Right hindlimb (tissue), 1 donor: ENCODE data around the gene SPIB.

Experiments
- DNase-seq: peaks from one replicate; pipeline ENCODE4 v3.0.0-alpha.2; 2018

SPIB gene

DNA sequence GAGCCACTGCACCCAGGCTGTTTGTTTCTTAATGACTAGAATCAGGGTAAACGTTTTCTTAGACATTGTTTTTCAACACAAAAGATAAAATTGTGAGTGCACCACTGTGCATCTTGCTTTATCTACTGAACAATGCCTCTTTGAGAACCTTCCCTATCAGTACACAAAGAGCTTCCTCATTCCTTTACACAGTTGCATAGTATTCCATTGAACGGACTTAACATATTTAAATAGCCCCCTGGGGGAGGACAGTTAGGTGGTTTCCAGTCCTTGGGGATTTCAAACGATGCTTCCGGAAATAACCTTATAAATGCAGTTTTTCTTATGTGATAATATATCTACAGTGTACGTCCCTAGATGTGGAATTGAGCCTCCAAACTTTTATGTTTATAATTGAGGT is 26.0 kb upstream of the SPIB start:
- no peak for DNase-seq

DNA sequence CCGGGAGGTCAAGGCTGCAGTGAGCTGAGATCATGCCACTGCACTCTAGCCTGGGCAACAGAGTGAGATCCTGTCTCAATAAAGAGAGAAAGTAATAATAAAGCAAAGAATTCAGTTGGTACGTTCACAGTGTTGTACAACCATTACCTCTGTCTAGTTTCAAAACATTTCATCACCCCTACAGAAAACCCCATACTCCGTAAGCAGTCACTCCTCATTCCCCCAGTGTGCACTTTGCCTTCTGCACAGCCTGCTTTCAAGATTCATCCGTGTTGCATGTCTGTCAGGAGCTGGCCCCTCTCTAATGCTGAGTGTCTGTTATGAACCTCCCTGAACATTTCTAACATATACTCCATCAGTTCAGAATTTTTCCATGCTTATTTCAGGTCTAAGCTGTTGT is 25.1 kb upstream of the SPIB start:
- DNase-seq: no peak

DNA sequence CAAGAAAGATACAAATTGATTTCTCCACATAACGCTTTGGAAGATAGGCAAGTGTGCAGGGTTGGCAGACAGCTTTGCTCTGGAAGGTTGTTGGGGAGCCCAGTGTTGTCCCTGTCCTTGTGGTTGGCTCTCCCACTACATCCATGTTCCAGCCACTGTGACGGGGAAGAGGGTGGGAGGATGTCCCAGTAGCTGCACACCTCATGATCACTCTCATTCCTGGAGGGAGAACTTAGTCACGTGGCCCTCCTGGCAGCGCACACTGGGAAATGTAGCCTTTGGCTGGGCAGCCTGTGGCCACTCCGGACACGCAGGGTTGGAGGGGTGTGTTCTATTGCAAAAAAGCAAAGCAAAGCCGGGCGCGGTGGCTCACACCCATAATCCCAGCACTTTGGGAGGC is 24.7 kb upstream of the SPIB start:
- DNase-seq: no peak

DNA sequence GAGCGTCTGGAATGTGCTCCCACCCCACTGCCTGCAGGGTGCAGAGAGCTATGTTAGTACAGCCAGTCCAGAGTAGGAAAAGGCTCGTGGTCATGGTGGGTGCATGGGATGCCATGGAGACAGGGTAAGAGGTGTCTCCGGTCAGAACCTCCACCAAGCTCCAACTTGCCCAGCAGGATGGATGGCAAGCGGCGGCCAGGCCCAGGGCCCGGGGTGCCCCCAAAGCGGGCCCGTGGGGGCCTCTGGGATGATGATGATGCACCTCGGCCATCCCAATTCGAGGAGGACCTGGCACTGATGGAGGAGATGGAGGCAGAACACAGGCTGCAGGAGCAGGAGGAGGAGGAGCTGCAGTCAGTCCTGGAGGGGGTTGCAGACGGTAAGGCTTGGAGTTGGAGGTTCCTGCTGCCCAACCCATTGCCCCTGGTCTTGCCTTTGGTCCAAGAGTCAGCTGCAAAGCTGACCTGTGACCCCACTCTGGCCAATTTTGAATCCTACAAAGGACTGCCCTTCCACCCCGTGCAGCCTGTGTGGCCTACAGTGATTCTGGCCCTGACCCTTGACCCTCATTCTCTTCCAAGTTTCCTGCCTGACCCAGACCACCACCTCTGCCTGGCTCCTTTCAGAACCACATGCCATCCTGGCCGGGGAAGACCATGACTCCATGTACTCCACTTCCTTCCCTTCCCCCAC is 19.9 kb upstream of the SPIB start:
- DNase-seq: no peak

DNA sequence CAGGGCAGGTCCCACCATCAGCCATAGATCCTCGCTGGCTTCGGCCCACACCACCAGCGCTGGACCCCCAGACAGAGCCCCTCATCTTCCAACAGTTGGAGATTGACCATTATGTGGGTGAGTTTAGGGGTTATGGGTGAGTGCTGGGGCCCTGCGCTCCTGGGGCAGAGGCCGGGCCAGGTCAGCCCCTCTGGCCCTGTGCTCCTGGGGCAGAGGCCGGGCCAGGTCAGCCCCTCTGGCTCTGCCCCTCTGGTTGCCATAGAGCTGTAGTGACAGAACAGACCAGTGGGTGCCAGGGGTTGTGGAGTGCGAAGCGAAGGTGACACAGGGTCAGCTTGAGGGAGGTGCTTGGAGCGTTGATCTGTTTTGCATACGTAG is 19.4 kb upstream of the SPIB start:
- DNase-seq: no peak

DNA sequence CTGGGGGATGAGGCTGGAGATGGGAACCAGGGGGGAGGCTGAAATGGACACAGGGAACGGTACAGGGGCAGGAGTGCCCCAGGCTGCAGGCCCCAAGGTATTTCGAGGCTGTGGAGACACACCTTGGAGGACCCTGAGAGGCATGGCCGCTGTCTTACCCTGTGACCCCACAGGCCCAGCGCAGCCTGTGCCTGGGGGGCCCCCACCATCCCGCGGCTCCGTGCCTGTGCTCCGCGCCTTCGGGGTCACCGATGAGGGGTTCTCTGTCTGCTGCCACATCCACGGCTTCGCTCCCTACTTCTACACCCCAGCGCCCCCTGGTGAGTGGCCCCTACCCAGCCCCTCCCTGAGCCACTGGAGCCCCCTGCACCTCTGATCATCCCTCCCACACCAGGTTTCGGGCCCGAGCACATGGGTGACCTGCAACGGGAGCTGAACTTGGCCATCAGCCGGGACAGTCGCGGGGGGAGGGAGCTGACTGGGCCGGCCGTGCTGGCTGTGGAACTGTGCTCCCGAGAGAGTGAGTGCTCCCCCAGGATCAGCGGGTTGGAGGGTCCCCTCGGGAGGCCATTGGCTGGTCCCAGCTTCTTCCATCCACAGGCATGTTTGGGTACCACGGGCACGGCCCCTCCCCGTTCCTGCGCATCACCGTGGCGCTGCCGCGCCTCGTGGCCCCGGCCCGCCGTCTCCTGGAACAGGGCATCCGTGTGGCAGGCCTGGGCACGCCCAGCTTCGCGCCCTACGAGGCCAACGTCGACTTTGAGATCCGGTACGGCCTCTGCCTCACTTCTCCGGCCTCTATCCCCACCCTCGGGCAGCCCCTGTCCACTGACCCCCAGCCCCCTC is 16.9 kb upstream of the SPIB start:
- DNase-seq: no peak

DNA sequence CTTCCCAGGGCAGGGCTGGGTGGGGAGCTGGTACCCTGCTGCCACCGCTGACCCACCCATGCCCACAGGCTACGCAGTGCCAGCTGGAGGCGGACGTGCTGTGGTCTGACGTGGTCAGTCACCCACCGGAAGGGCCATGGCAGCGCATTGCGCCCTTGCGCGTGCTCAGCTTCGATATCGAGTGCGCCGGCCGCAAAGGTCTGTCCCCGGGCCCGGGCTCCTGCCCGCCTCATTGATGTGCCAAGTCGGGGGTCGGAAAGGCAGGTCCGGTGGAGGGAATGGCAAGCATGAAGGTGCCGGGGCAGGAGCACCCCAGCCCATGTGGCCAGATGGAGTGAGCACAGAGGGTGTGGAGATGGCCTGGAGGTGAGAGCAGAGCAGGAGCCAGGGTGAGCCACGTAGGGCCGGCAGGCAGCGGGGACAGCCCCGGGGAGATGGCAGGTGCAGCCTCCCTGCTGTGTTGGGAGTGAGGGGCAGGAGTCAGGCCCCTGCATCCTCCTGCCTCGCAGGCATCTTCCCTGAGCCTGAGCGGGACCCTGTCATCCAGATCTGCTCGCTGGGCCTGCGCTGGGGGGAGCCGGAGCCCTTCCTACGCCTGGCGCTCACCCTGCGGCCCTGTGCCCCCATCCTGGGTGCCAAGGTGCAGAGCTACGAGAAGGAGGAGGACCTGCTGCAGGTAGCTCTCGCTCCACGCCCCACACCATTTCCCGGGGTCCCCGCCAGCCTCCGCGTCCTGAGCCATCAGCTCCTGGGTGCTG is 16.0 kb upstream of the SPIB start:
- no peak for DNase-seq

DNA sequence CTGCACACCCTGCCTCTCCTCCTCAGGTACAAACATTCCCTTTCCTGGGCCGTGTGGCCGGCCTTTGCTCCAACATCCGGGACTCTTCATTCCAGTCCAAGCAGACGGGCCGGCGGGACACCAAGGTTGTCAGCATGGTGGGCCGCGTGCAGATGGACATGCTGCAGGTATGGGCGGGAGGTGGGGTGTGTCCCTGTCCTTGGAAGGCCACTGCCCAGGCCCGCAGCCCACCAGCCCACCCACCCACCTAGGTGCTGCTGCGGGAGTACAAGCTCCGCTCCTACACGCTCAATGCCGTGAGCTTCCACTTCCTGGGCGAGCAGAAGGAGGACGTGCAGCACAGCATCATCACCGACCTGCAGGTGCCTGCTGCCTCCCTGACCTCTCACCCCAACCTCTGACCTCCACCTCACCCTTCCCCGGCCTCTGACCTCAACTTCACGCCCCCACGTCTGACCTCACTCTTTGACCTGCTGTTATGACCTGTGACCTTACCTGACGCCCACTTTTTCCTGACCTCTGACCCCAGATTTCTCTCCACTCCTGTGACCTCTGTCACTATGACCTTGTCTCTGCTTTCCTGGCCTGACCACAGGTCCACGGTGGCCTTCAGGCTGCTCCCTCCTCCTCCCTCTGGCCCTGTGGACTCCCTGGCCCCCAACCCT is 12.4 kb upstream of the SPIB start:
- DNase-seq: peak; percentile 14

DNA sequence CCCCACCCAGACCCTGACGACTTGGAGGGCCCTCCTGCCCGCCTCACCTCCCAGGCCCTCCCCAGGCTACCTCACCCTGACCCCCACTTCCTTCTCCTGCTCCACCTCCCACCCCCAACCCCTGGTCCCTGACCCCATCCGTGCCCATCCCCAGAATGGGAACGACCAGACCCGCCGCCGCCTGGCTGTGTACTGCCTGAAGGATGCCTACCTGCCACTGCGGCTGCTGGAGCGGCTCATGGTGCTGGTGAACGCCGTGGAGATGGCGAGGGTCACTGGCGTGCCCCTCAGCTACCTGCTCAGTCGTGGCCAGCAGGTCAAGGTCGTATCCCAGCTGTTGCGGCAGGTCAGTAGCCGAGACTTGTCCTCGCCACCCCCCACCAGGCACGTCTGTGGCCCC is 11.9 kb upstream of the SPIB start:
- DNase-seq: no peak

DNA sequence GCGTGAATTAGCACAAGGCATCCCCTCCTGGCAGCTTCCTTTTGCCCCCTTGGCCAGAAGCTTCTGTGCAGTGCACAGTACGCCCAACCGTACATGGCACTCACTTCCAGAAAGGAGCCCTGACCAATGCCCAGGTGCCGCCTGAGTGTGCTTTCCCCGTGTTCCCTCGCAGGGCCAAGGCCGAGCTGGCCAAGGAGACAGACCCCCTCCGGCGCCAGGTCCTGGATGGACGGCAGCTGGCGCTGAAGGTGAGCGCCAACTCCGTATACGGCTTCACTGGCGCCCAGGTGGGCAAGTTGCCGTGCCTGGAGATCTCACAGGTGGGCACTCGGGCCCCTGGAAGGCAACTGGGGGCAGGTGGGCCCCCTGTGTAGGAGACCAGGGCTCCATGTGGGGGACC is 9.4 kb upstream of the SPIB start:
- peak; percentile 4 for DNase-seq

DNA sequence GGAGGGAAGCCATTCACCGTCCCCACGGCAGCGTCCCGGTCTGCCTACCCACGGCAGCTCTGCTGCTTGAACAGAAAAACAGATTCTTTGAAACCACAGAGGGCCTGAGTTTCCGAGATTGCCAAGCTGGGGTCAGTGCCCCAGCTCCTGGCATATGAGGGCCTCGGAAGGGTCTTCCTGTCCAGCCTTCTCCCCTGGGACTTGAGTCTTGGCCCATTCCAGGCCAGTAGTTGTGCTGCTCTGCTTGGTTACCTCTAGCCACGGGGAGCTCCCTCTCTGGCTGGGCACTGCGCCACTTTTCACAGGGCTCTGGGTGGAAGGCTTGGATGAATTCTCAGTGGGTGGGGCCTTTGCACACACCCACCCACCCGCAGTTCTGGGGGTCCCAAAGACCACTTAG is 8.6 kb upstream of the SPIB start:
- DNase-seq: no peak

DNA sequence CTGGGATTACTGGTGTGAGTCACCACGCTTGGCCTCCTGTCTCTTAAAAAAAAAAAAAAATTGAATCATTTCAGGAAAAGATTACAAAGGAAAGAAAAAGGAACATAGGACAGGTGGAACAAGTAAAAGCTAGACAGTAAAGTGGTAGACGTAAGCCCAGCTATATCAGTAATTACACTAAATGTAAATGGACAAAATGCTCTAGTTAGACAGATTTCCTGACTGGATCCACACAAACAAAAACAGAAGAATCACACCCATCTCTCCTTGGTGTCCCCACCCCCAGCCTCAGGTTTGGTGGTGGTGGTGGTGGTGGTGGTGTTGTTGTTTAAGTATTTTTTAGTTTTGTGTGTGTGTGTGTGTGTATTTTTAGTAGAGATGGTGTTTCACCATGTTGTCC is 6.3 kb upstream of the SPIB start:
- DNase-seq: no peak

DNA sequence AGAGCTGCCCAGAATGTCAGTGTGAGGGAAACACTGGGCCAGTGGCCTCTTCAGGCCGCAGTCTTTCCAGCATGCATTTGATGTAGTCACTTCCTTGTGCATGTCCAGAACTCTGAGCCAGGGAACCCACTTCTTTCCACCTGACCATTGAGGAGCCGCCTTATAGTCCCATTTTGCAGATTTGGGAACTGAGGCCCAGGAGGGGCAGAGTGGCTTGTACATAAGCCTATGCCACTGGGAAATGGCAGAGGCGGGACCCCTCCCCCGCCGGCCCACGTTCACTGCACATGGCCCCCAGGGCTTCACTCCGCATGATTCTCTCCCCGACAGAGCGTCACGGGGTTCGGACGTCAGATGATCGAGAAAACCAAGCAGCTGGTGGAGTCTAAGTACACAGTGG is 5.6 kb upstream of the SPIB start:
- DNase-seq: peak; percentile 17

DNA sequence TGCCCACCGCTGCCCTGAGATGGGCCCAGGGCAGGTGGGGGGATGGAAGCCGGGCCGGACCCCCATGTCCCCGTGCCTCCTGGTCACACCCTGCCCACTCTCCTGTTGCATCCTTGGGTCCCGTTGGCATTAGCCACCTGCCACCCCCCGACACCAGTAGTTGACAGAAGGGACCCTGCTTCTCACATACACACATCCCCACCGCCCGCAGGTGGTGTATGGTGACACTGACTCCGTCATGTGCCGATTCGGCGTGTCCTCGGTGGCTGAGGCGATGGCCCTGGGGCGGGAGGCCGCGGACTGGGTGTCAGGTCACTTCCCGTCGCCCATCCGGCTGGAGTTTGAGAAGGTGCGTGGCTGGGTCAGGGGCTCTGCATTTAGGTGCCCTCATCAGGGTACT is 5.2 kb upstream of the SPIB start:
- DNase-seq: no peak

DNA sequence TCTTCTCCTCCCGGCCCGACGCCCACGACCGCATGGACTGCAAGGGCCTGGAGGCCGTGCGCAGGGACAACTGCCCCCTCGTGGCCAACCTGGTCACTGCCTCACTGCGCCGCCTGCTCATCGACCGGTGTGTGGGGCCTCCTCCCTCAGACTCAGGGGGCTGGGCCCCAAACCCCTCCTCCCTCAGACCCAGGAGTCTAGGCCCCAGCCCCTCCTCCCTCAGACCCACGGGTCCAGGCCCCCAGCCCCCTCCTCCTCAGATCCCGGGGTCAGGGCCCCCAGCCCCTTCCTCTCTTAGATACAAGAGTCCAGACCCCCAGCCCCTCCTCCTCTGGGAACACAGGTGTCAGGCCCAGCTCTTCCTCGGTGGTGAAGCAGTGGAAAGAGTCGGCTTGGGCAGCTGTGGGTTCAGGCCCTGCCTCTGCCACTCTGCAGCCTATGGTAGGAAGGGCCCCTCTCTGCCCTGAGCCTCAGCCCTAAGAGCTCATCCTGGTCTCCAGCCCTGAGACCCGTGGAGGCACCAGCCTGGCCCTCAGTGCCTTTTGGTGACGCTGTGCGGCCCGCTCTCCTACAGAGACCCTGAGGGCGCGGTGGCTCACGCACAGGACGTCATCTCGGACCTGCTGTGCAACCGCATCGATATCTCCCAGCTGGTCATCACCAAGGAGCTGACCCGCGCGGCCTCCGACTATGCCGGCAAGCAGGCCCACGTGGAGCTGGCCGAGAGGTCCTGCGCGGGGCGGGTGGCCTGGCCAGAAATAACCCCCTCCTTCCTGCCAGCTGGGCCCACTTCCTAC is 3.7 kb upstream of the SPIB start:
- peak; percentile 75 for DNase-seq

DNA sequence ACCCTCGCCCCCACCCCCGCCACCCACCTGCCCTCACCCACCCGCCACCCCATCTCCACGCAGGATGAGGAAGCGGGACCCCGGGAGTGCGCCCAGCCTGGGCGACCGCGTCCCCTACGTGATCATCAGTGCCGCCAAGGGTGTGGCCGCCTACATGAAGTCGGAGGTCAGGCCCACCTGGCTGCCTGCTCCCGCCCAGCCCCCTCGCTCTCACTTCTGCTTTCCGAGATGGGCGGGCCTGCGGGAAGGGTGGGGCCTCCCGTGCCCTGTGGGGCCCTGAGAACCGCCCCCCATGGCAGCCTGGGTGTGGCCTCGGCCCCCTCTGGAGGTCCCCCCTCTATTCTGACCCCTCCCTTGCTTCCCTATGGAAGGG is 3.1 kb upstream of the SPIB start:
- DNase-seq: no peak

DNA sequence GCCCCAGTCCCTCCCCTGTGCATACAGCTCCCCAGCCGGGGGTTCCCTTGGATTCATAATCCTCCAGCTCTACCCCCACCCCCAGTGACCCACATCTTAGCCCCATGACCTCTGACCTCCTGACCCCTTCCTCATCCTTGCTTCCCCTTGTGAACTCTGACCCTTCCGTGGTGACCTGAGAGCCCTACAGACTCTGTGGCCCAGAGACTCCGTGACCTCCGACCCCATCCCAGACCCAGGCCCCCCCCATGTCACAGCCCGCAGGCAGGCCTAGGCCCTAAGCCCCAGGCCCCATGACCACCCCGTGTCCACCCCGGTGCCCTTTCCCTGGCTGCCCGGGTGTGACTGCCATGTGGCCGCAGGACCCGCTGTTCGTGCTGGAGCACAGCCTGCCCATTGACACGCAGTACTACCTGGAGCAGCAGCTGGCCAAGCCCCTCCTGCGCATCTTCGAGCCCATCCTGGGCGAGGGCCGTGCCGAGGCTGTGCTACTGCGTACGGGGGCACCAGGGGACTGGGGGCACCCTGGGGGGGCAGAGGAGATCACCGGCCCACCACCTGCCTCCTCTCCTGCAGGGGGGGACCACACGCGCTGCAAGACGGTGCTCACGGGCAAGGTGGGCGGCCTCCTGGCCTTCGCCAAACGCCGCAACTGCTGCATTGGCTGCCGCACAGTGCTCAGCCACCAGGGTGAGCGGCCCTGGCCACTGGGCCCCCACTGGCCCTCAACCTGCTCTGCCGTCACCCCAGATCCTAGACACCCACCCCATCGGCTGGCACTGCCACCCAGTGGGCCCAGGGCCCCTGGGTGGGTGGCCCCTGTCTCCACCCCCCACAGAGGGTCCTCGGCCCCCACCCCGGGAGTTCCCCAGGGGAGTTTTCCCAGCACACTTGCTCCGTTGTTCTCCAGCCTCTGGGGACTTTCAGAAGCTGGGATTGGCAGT is 2.4 kb upstream of the SPIB start:
- DNase-seq: no peak

DNA sequence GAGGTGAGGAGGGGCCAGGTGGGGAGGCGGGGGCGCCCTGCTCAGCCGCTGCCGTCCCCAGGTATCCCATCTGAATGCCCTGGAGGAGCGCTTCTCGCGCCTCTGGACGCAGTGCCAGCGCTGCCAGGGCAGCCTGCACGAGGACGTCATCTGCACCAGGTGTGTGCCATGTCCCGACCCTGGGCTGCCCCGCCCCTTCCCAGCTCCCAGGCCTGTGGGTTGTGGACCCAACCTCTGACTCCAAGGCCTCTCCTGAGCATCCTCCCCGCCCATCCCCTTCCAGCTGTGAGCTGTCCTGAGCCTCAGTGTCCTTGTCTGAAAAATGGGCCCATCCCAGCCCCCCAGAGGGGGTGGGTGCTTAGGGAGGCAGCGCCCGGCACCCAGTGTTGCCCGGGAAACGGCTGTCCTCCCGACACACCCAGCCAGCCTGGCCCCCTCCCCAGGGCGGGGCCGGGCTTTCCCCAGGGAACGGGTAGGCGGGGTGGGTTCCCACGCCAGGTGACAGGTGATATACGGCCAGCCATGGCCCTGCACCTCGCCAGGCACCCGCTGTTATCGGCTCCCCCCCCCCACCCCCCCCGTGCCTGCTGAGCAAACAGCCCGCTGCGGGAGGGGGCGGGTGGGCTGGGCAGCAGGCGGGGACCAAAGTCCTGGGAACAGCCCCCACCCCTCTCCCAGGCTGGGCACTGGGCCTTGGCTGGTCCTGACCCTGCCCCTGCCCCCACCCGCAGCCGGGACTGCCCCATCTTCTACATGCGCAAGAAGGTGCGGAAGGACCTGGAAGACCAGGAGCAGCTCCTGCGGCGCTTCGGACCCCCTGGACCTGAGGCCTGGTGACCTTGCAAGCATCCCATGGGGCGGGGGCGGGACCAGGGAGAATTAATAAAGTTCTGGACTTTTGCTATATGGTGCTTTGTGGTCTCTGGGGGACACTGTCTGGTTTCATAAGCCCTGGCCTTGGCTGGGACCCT is 1.3 kb upstream of the SPIB start:
- no peak for DNase-seq

DNA sequence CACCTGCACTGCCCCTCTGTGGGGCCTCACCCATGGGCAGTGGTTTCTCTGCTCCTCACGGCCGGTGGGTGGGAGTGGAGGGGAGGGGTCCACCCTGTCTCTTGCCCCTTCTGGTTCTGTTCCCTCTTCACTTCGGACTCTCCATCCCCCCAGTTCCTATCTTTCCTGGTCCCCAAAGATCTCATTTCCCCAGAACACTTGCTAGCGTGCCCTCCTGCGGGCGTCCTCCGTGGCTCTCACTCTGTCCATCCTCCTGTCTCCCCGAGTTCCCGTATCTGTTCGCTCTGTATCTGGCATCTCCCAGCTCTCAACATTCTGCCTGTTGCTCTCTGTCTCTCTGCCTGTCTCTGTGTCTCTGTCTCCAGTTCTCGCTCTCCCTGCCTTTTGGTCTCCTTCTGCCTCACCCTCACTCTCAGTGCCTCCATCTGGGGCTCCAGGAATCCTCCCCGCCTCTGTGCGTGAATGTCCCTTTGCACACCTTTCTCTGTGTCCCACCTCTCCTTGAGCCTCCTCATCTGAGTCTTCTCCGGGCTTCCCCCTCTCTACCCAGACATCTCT is 363 bp downstream of the SPIB start:
- DNase-seq: no peak

DNA sequence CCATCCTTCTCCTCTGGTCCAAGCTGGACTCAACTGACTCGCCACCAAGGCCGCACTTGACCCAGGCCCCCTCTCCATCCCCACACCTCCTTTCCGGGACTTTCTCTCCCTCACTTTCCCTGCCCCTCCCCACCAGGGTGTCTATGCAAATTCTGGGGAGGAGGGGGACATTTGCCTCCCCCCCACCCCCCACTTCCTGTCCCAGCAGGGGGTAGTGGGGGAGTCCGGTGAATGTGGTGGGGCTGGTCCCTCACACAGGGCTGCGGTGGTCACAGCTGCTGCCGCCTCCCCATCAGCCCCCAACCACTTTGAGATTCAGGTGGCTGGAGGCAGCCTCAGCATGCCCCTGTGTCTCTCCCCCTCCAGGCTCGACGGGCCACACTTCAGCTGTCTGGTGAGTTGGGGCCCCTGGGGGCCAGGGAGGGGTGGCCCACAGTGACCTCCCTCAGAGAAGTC is 870 bp downstream of the SPIB start:
- no peak for DNase-seq
